Endodermal cell (in vitro differentiated cells): ENCODE measurements around the gene CAB39. TPM values are rescaled to one million over a fixed set of nuclear protein-coding genes. Genes with fewer than 3 reads are reported as not detected.

Source experiments
- DNase-seq: peaks from one replicate; pipeline ENCODE4 v3.0.0-alpha.2; 2017
- H3K27ac ChIP-seq: 2 replicates; pipeline ENCODE4 v1.5.1; 2013; ENCODE audit warnings: mild to moderate bottlenecking, low read depth, low read length, moderate library complexity
- H3K27me3 ChIP-seq: 2 replicates; pipeline ENCODE4 v1.6.1; 2013; ENCODE audit warnings: mild to moderate bottlenecking, low read length, moderate library complexity; ENCODE audit not compliant: insufficient read depth, control insufficient read depth, poor library complexity, severe bottlenecking
- H3K36me3 ChIP-seq: 2 replicates; pipeline ENCODE4 v1.7.0; 2013; ENCODE audit warnings: mild to moderate bottlenecking, low read length, moderate library complexity; ENCODE audit not compliant: control insufficient read depth, insufficient read depth
- H3K4me1 ChIP-seq: one replicate; pipeline ENCODE4 v1.7.0; 2013; ENCODE audit warnings: low read length; ENCODE audit not compliant: control insufficient read depth, insufficient read depth
- H3K4me3 ChIP-seq: 2 replicates; pipeline ENCODE4 v1.5.1; 2013; ENCODE audit warnings: mild to moderate bottlenecking, low read length, moderate library complexity
- H3K9ac ChIP-seq: 2 replicates; pipeline ENCODE4 v1.6.1; 2013; ENCODE audit warnings: mild to moderate bottlenecking, low read length, moderate library complexity; ENCODE audit not compliant: poor library complexity, severe bottlenecking; ENCODE audit errors: extremely low read depth
- H3K9me3 ChIP-seq: 2 replicates; pipeline ENCODE4 v1.6.1; 2013; ENCODE audit warnings: mild to moderate bottlenecking, low read length, moderate library complexity; ENCODE audit not compliant: control insufficient read depth
- H3K27ac Mint-ChIP-seq: 2 replicates; pipeline ENCODE4 v1.8.0; 2020; ENCODE audit warnings: mixed read lengths
- H3K27me3 Mint-ChIP-seq: 2 replicates; pipeline ENCODE4 v1.8.0; 2021; ENCODE audit warnings: mild to moderate bottlenecking, mixed read lengths; ENCODE audit not compliant: insufficient read depth
- H3K36me3 Mint-ChIP-seq: 2 replicates; pipeline ENCODE4 v1.8.0; 2020; ENCODE audit warnings: low read depth, mixed read lengths
- H3K4me1 Mint-ChIP-seq: 2 replicates; pipeline ENCODE4 v1.8.0; 2020; ENCODE audit warnings: mixed read lengths
- H3K4me3 Mint-ChIP-seq: 2 replicates; pipeline ENCODE4 v1.8.0; 2020; ENCODE audit warnings: mild to moderate bottlenecking, moderate library complexity, mixed read lengths
- H3K9me3 Mint-ChIP-seq: 2 replicates; pipeline ENCODE4 v1.8.0; 2020; ENCODE audit warnings: mild to moderate bottlenecking, mixed read lengths
- CTCF ChIP-seq: fragments of 200-600 bp; sonication (generic); conservative IDR thresholded peaks from 2 replicates; pipeline ENCODE4 v1.5.0; 2021; ENCODE audit warnings: antibody characterized with exemption, mild to moderate bottlenecking
- WGBS, 2 experiments: methylation state at CpG; one replicate each; pipeline versions ENCODE4 v1.1.5 to v1.1.7; 2013; ENCODE audit warnings: missing lambda C conversion rate in 2 of 2, mixed read lengths in 1 of 2; ENCODE audit not compliant: insufficient coverage in 1 of 2, insufficient read length in 1 of 2; 5-methylcytosine and 5-hydroxymethylcytosine counted together
- total RNA-seq, 2 donors: library from RNA; stranded (reverse); fragmentation: NEBNext Ultra II Directional in 1 of 2; extraction: Animal tissue kit (Norgen Biotek cat#: 25700) in 1 of 2; gene quantifications; 2 replicates in 1 of 2; 3 replicates in 1 of 2; pipeline ENCODE4 v1.2.1, GENCODE V29; 2021

Gene CAB39
- total RNA-seq, 2 donors from 2014 or later = 41.4 to 48.4 TPM

GRCh38 chr2:230805353-230806017 is 92.8 kb downstream of the CAB39 start:
- 86 to 88% methylated on average over 5 of the region's 5 CpGs for WGBS, 2 experiments
- no peak overlapping the region for H3K9ac ChIP-seq
- Mint-ChIP-seq H3K27me3 (no peaks in the 10 kb centered on the region), H3K9me3 (peaks cover 9% of the 10 kb centered on the region), H3K4me1 (peaks cover 11% of the 10 kb centered on the region), H3K27ac (no peak overlapping the region), H3K36me3 (peaks cover 44% of the 10 kb centered on the region), H3K4me3 (no peak overlapping the region)
- no peak overlapping the region for H3K27ac ChIP-seq
- no peaks in the 10 kb centered on the region for H3K4me1 ChIP-seq
- TF ChIP-seq CTCF = no peak
- H3K9me3 ChIP-seq = no peaks in the 10 kb centered on the region
- H3K4me3 ChIP-seq = no peak overlapping the region
- peaks cover 24% of the 10 kb centered on the region for H3K36me3 ChIP-seq
- no peak for DNase-seq
- no peaks in the 10 kb centered on the region for H3K27me3 ChIP-seq

- Histone ChIP-seq H3K36me3 (peaks cover 29% of the 10 kb centered on the region), H3K27ac (no peak overlapping the region), H3K4me3 (no peak overlapping the region), H3K4me1 (no peaks in the 10 kb centered on the region), H3K27me3 (no peaks in the 10 kb centered on the region), H3K9ac (no peak overlapping the region), H3K9me3 (no peaks in the 10 kb centered on the region)
- WGBS, 2 experiments = 69 to 79% methylated on average over 3 of the region's 3 CpGs
- no peak overlapping the region for H3K27ac Mint-ChIP-seq
- H3K36me3 Mint-ChIP-seq = peaks cover 44% of the 10 kb centered on the region
- peaks cover 9% of the 10 kb centered on the region for H3K9me3 Mint-ChIP-seq
- H3K4me3 Mint-ChIP-seq = no peak overlapping the region
- TF ChIP-seq CTCF = no peak
- H3K4me1 Mint-ChIP-seq = peaks cover 11% of the 10 kb centered on the region
- no peak for DNase-seq
- no peaks in the 10 kb centered on the region for H3K27me3 Mint-ChIP-seq
Measured at GRCh38 chr2:230807729-230808128, 95.1 kb downstream of the CAB39 start.

- TF ChIP-seq CTCF = no peak
- Histone ChIP-seq H3K36me3 (peaks cover 33% of the 10 kb centered on the region), H3K9ac (no peak overlapping the region), H3K27me3 (no peaks in the 10 kb centered on the region), H3K27ac (no peak overlapping the region), H3K4me3 (no peak overlapping the region), H3K4me1 (no peaks in the 10 kb centered on the region), H3K9me3 (no peaks in the 10 kb centered on the region)
- H3K4me1 Mint-ChIP-seq = peaks cover 11% of the 10 kb centered on the region
- no peak for DNase-seq
- no peaks in the 10 kb centered on the region for H3K27me3 Mint-ChIP-seq
- WGBS, 2 experiments = 95 to 97% methylated on average over 8 to 10 of the region's 10 CpGs
- H3K36me3 Mint-ChIP-seq = peaks cover 33% of the 10 kb centered on the region
- H3K27ac Mint-ChIP-seq = peak overlapping the region; percentile 20
- H3K9me3 Mint-ChIP-seq = peaks cover 3% of the 10 kb centered on the region
- no peak overlapping the region for H3K4me3 Mint-ChIP-seq
Measured at GRCh38 chr2:230809015-230809414, 96.4 kb downstream of the CAB39 start.
